Psoas muscle (tissue), 8 donors: Measurements from ENCODE around the gene OR2B3. TPM values are rescaled to one million over a fixed set of nuclear protein-coding genes. Genes with fewer than 3 reads are reported as not detected.

Experiments used
- ATAC-seq, 4 donors: fragments of 200-7000 bp; cut with Tn5 transposase; one replicate each; pipeline ENCODE4 v1.9.1; 2020; ENCODE audit warnings: moderate library complexity in 3 of 4, mild to moderate bottlenecking in 2 of 4
- DNase-seq, 2 donors: peaks; one replicate each; pipeline ENCODE4 v3.0.0-alpha.2; 2020
- H3K27ac ChIP-seq: fragments of 200-600 bp; one replicate; pipeline ENCODE4 v1.8.0; 2022
- H3K27me3 ChIP-seq, 3 donors: fragments of 200-600 bp in 1 of 3; one replicate each; pipeline versions ENCODE4 v1.6.1 to v1.8.0; 2013 to 2022; ENCODE audit warnings: low read length in 2 of 3, mild to moderate bottlenecking in 2 of 3, moderate library complexity in 1 of 3; ENCODE audit not compliant: insufficient read depth in 3 of 3
- H3K36me3 ChIP-seq, 2 donors: fragments of 200-600 bp in 1 of 2; one replicate each; pipeline versions ENCODE4 v1.6.1 to v1.8.0; 2013 to 2022; ENCODE audit warnings: low read depth in 1 of 2, mild to moderate bottlenecking in 1 of 2, moderate library complexity in 1 of 2; ENCODE audit not compliant: insufficient read depth in 1 of 2
- H3K4me1 ChIP-seq: fragments of 200-600 bp; one replicate; pipeline ENCODE4 v1.8.0; 2022
- H3K4me3 ChIP-seq: fragments of 200-600 bp; one replicate; pipeline ENCODE4 v1.8.0; 2022; ENCODE audit warnings: mild to moderate bottlenecking
- H3K9me3 ChIP-seq: fragments of 200-600 bp; one replicate; pipeline ENCODE4 v1.8.0; 2022
- CTCF ChIP-seq: fragments of 200-600 bp; IDR thresholded peaks from one replicate; pipeline ENCODE4 v1.8.0; 2022; ENCODE audit warnings: antibody characterized with exemption
- WGBS, 3 donors: extraction: QIAGEN DNeasy Blood & Tissue Kit; methylation state at CpG; one replicate each; pipeline versions ENCODE4 v1.1.6 to v1.1.7; 2013; 5-methylcytosine and 5-hydroxymethylcytosine counted together
- intact Hi-C, 2 donors: fragments of 100-400 bp; cut with DNase I; formaldehyde crosslinking; loops; one replicate each; pipeline versions ENCODE4 v1.11.0 to v1.14.2; 2022
- polyA plus RNA-seq, 3 donors: library from polyadenylated mRNA; stranded (reverse); fragments of 200-250 nt; gene quantifications; one replicate each; pipeline ENCODE4 v1.2.3, GENCODE V29; 2013
- total RNA-seq, 4 donors: library from RNA; stranded (reverse); fragmentation: NEBNext Ultra II Directional in 2 of 4; extraction: Animal tissue kit (Norgen Biotek cat#: 25700) in 2 of 4; gene quantifications; one replicate each; pipeline versions ENCODE4 v1.2.1 to v1.2.4, GENCODE V29; 2021 to 2023
- donor health status: healthy with polysubstance abuse.
- donor health status: DM: no; HTN: no; CAD: no; lungs with moderate emphysema.
- donor health status: Bipolar disorder and iron deficiency.
- donor health status: healthy.
- donor health status: DM: yes; HTN: yes; CAD: no.
- donor health status: DM: no; HTN: no; CAD: no.
- donor health status: DM: no; HTN: no; CAD: no.
- donor health status: DM: yes; HTN: yes; CAD: no.

The OR2B3 gene
- total and polyA plus RNA-seq, 7 donors = not detected

GRCh38 chr6:29082457-29082856 is 4.7 kb downstream of the OR2B3 start:
- ATAC-seq (no peak), DNase-seq (peak in 1 of 2 donors; percentile 7)
- H3K4me1 ChIP-seq = no peaks in the 10 kb centered on the region
- intact Hi-C loops = no loop called here
- no peaks in the 10 kb centered on the region for H3K36me3 ChIP-seq
- H3K27me3 ChIP-seq = peaks cover 0 to 2% (median 0%) of the 10 kb centered on the region in 3 donors
- no peaks in the 10 kb centered on the region for H3K9me3 ChIP-seq
- no peak for TF ChIP-seq CTCF
- 88 to 91% (median 90%) methylated on average over 15 of the region's 15 CpGs for whole genome bisulfite sequencing, 3 donors
- H3K4me3 ChIP-seq = no peak overlapping the region
- H3K27ac ChIP-seq = no peak overlapping the region

DNA sequence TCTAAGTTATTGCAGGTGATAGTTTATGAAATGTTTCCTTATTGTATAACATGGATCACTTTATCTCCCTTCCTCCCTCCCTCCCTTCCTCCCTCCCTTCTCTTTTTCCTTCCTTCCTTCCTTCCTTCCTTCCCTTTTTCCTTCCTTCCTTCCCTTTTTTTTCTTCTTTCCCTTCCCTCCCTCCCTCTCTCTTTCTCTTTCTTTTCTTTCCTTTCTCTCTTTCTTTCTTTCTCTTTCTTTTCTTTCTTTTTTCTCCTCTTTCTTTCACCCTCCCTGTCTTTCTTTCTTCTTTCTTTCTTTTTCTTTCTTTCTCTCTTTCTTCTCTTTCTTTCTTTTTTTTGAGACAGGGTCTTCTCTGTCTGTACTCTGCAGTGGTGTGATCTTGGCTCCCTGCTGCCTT is 5.8 kb downstream of the OR2B3 start:
- Histone ChIP-seq H3K4me1 (no peaks in the 10 kb centered on the region), H3K36me3 (no peaks in the 10 kb centered on the region), H3K27ac (no peak overlapping the region), H3K27me3 (peaks cover 0 to 2% (median 0%) of the 10 kb centered on the region in 3 donors), H3K4me3 (no peak overlapping the region), H3K9me3 (no peaks in the 10 kb centered on the region)
- ATAC-seq (no peak), DNase-seq (no peak)
- no peak for TF ChIP-seq CTCF
- intact Hi-C loops = no loop called here

DNA sequence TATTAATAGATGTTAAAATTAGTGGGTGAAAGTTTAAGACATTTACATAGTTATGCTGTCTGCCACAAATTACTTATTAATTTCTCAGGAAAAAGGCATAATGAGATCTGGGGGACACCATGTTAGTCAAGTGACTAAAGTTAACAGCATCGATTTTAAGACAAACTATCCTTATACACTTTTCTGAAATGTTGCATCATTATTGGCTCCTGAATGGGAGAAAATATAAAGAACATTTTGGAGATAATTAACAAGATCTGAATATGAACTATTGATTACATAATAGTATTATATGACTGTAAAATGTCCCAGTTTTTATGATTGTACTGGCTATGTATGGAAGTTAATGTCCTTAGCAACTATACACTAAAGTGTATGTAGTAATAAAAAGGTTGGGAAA is 7.9 kb downstream of the OR2B3 start:
- no peak overlapping the region for H3K4me3 ChIP-seq
- no peaks in the 10 kb centered on the region for H3K9me3 ChIP-seq
- TF ChIP-seq CTCF = no peak
- WGBS, 3 donors = 83 to 88% (median 85%) methylated on average over 1 of the region's 1 CpG
- ATAC-seq (no peak), DNase-seq (no peak)
- H3K4me1 ChIP-seq = no peaks in the 10 kb centered on the region
- H3K27me3 ChIP-seq = peaks cover 0 to 2% (median 0%) of the 10 kb centered on the region in 3 donors
- intact Hi-C loops = no loop called here
- no peaks in the 10 kb centered on the region for H3K36me3 ChIP-seq
- H3K27ac ChIP-seq = no peak overlapping the region

DNA sequence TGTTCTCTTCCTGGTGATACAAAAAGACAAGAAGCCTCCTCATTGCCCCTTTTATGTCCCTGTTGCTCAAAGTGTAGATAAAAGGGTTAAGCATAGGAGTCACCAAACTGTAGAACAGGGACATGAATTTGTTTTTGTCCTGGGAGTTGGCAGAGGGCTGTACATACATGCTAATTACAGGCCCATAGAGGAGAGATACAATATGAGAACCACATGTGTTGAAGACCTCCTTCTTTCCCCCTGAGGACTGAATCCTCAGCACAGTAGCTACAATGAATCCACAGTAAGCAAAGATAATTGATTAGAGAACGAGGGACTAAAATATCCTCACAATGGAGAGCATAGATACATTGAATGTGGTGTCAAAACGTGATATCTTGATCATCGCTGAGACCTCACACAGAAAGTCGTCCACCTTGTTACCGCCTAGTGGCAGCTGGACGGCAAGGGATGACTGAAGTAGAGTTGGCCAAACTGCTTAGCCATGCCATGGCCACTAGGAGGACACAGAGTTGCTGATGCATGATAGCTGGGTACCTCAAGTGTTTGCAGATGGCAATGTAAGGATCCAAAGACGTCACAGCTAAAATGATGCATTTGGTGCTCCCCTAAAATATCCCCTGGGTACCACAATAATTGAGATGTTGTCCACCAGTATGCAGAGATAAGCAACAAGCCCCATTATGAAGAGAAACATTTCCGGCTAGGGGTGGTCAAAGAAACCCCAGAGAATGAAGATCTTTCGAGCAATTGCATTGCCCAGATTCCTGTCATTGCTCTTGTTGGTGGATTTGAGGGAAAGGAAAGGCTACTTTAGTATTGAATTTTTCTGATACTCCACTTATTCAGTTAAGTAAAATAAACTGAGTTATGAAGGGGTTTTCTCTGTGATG is 15.0 kb downstream of the OR2B3 start:
- no peaks in the 10 kb centered on the region for H3K4me1 ChIP-seq
- intact Hi-C loops = no loop called here
- H3K9me3 ChIP-seq = no peaks in the 10 kb centered on the region
- 29 to 32% (median 30%) methylated on average over 9 of the region's 9 CpGs for WGBS, 3 donors
- no peak for DNase-seq
- no peak overlapping the region for H3K4me3 ChIP-seq
- no peaks in the 10 kb centered on the region for H3K27me3 ChIP-seq
- no peak overlapping the region for H3K27ac ChIP-seq
- no peaks in the 10 kb centered on the region for H3K36me3 ChIP-seq
- ATAC-seq = no peak
- no peak for TF ChIP-seq CTCF
